Measurements from ENCODE around the gene DMXL1. TPM values are rescaled to one million over a fixed set of nuclear protein-coding genes. Genes with fewer than 3 reads are reported as not detected.

The DMXL1 gene
- total and polyA plus RNA-seq, 8 donors: 37.5 to 48.3 (median 42.4) TPM

- ATAC-seq: no peak
- TF ChIP-seq CTCF (IDR thresholded peaks at IDR 0.05): no peak
- no peaks in the 10 kb centered on the region for H3K9me3 ChIP-seq
- no peak overlapping the region for H3K27ac ChIP-seq
- peaks cover 5 to 16% of the 10 kb centered on the region in 2 donors for H3K4me1 ChIP-seq
- no peaks in the 10 kb centered on the region for H3K36me3 ChIP-seq
- no peak for DNase-seq
- H3K27me3 ChIP-seq: no peaks in the 10 kb centered on the region
- no peak overlapping the region for H3K4me3 ChIP-seq
- intact Hi-C loops (cut with DNase I): no loop called here
These were observed 10.0 kb downstream of the DMXL1 start for GRCh38 chr5:119080936-119081335.

DNA sequence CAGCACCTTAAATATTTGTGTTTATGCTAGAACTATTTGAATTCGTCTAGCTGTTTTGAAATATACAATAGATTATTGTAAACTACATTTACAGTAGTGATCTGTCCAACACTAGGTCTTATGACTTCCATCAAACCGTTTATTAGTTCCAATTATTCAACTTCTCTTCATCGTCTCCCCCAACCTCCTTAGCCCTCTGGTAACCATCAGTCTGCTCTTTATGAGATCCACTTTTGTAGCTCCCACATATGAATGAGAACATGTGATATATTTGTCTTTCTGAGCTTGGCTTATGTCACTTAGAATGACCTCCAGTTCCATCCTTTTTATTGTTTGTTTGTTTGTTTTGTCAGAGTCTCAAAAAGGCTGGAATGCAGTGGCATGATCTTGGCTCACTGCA is 11.8 kb downstream of the DMXL1 start:
- H3K36me3 ChIP-seq: no peaks in the 10 kb centered on the region

DNA sequence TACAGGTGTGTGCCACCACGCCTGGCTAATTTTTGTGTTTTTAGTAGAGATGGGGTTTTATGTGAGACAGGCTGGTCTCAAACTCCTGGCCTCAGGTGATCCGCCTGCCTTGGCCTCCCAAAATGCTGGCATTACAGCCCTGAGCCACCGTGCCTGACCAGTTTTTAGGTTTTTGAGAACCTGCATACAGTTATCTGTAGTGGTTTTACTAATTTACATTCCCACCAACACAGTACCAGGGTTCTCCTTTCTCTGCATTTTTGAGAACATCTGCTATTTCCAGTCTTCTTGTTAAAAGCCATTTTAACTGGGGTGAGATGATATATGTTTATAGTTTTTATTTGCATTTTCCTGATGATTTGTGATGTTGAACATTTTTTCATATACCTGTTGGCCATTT is 12.8 kb downstream of the DMXL1 start:
- intact Hi-C loops (cut with DNase I): no loop called here
- no peak for TF ChIP-seq CTCF (IDR thresholded peaks at IDR 0.05)
- H3K9me3 ChIP-seq: no peaks in the 10 kb centered on the region

More for the DNA sequence above, 11.8 kb downstream of the DMXL1 start:
- H3K27ac ChIP-seq: no peak overlapping the region
- intact Hi-C loops (cut with DNase I): no loop called here
- H3K27me3 ChIP-seq: no peaks in the 10 kb centered on the region
- H3K4me3 ChIP-seq: no peak overlapping the region
- H3K9me3 ChIP-seq: no peaks in the 10 kb centered on the region
- DNase-seq (no peak), ATAC-seq (no peak)
- TF ChIP-seq CTCF (IDR thresholded peaks at IDR 0.05): no peak
- peaks cover 4 to 5% of the 10 kb centered on the region in 2 donors for H3K4me1 ChIP-seq

GRCh38 chr5:119088438-119088837 is 17.6 kb downstream of the DMXL1 start:
- H3K9me3 ChIP-seq: peaks cover 0 to 8% of the 10 kb centered on the region in 2 donors
- DNase-seq: no peak
- intact Hi-C loops (cut with DNase I): no loop called here
- H3K27me3 ChIP-seq: no peaks in the 10 kb centered on the region
- no peak for TF ChIP-seq CTCF (IDR thresholded peaks at IDR 0.05)
- no peaks in the 10 kb centered on the region for H3K36me3 ChIP-seq
- no peak overlapping the region for H3K4me3 ChIP-seq
- no peaks in the 10 kb centered on the region for H3K4me1 ChIP-seq
- ATAC-seq: no peak
- no peak overlapping the region for H3K27ac ChIP-seq

More for the DNA sequence above, 12.8 kb downstream of the DMXL1 start:
- H3K36me3 ChIP-seq: no peaks in the 10 kb centered on the region
- DNase-seq: no peak
- ATAC-seq: no peak
- H3K27me3 ChIP-seq: no peaks in the 10 kb centered on the region
- H3K27ac ChIP-seq: no peak overlapping the region
- H3K4me1 ChIP-seq: peaks cover 0 to 4% of the 10 kb centered on the region in 2 donors
- H3K4me3 ChIP-seq: no peak overlapping the region

DNA sequence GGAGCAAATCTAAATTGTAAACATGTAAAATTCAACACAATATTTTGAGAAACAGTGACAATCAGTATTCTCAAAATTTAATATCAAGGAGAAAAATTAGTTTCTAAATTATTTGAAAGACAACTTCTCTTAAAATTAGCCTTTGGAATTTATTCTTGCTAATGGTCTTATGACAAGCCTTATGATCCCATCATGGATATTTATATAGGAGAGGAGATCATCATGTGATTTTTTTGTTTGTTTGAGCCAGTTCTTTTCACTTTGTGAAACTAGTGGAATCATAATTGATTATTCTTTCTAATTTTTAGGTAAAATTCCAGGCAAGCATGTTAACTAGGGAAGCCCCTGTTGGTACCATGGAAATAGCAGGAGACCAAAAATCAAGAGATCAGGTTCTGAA is 24.7 kb downstream of the DMXL1 start:
- no peaks in the 10 kb centered on the region for H3K27me3 ChIP-seq
- intact Hi-C loops (cut with DNase I): no loop called here
- ATAC-seq (no peak), DNase-seq (no peak)
- H3K27ac ChIP-seq: no peak overlapping the region
- peaks cover 0 to 15% of the 10 kb centered on the region in 2 donors for H3K36me3 ChIP-seq
- no peak for TF ChIP-seq CTCF (IDR thresholded peaks at IDR 0.05)
- H3K4me3 ChIP-seq: no peak overlapping the region
- H3K9me3 ChIP-seq: peaks cover 0 to 6% of the 10 kb centered on the region in 2 donors
- no peaks in the 10 kb centered on the region for H3K4me1 ChIP-seq
